ENCODE data around the gene PIEZO1. TPM values are rescaled to one million over a fixed set of nuclear protein-coding genes. Genes with fewer than 3 reads are reported as not detected.

PIEZO1 gene
- total and polyA plus RNA-seq, 2 donors (not counting 1 experiment from before 2014, with no cell fraction given) = 94.5 to 313 TPM

DNA sequence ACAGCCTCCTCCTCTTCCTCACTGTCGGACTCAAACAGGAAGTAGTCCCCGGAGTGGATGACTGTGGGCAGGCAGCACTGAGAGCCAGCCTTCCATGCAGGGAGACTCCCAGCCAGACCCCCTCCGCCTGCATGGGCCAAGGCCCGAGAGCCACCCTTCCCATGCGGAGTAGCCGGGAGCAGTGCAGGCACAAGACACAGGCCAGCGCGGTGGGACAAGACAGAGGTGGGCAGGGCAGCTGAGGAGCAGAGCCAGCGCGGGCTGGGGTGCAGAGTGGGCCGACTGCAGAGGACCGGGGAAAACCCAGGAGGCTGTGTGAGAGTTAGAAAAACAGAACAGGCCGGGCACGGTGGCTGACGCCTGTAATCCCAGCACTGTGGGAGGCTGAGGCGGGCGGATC is 61.1 kb downstream of the PIEZO1 start:
- H3K79me2 ChIP-seq (ENCODE audit: control insufficient read depth, insufficient read depth, low read length) = no peaks in the 10 kb centered on the region
- H3K36me3 ChIP-seq (ENCODE audit: control insufficient read depth, insufficient read depth, low read length) = peaks cover 66% of the 10 kb centered on the region
- H3K27ac ChIP-seq (ENCODE audit: insufficient read depth, low read length) = no peak overlapping the region
- no peaks in the 10 kb centered on the region for H3K4me1 ChIP-seq (ENCODE audit: control insufficient read depth, extremely low read depth, insufficient read depth, low read length)
- no peak for DNase-seq (ENCODE audit: low read depth in 2 of 2)
- no peak for TF ChIP-seq EZH2 (IDR thresholded peaks at IDR 0.05; ENCODE audit: low read length, missing control alignments)
- TF ChIP-seq, protein P1, sequence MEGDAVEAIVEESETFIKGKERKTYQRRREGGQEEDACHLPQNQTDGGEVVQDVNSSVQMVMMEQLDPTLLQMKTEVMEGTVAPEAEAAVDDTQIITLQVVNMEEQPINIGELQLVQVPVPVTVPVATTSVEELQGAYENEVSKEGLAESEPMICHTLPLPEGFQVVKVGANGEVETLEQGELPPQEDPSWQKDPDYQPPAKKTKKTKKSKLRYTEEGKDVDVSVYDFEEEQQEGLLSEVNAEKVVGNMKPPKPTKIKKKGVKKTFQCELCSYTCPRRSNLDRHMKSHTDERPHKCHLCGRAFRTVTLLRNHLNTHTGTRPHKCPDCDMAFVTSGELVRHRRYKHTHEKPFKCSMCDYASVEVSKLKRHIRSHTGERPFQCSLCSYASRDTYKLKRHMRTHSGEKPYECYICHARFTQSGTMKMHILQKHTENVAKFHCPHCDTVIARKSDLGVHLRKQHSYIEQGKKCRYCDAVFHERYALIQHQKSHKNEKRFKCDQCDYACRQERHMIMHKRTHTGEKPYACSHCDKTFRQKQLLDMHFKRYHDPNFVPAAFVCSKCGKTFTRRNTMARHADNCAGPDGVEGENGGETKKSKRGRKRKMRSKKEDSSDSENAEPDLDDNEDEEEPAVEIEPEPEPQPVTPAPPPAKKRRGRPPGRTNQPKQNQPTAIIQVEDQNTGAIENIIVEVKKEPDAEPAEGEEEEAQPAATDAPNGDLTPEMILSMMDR (conservative IDR thresholded peaks at IDR 0.05 in 1 of 2, IDR thresholded peaks at IDR 0.05 in 1 of 2; ENCODE audit: low read depth in 1 of 2, low read length in 2 of 2) = no peak
- H3K9ac ChIP-seq (ENCODE audit: insufficient read depth, low read length) = no peak overlapping the region
- no peaks in the 10 kb centered on the region for H3K27me3 ChIP-seq (ENCODE audit: control insufficient read depth, insufficient read depth, low read length)
- no peak overlapping the region for H3K4me3 ChIP-seq (replicated peaks in 1 of 4; ENCODE audit: control extremely low read depth in 1 of 4, insufficient read depth in 1 of 4, low read depth in 3 of 4, low read length in 4 of 4)
- no peak overlapping the region for H3K4me2 ChIP-seq (ENCODE audit: extremely low read depth, insufficient read depth, low read length)
- no peaks in the 10 kb centered on the region for H3K9me3 ChIP-seq (ENCODE audit: control insufficient read depth, insufficient read depth, low read depth, low read length)
- H2AFZ ChIP-seq (ENCODE audit: low read length) = no peak overlapping the region
- H4K20me1 ChIP-seq (ENCODE audit: control insufficient read depth, extremely low read depth, insufficient read depth, low read length) = no peaks in the 10 kb centered on the region

DNA sequence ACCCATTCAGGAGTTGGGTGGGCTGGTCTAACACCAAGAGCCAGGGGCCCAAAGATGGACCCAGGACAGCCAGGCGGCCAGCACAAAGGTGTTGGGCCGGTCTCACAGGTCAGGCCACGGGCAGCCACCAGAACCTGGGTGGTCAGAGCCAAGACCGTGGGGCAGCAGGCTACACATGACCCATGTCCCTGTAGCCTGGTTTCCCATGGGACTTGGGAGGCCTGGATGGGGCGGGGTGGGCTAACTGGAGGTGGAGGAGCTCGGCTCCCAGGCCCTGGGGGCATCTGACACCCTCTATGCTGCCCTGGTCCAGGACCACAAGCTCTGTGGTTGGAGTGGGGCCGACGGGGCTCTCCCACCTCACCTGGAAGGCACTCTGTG is 61.5 kb downstream of the PIEZO1 start:
- H2AFZ ChIP-seq (ENCODE audit: low read length) = no peak overlapping the region
- TF ChIP-seq, protein P1 (conservative IDR thresholded peaks at IDR 0.05 in 1 of 2, IDR thresholded peaks at IDR 0.05 in 1 of 2; ENCODE audit: low read depth in 1 of 2, low read length in 2 of 2) = no peak
- no peak for TF ChIP-seq EZH2 (IDR thresholded peaks at IDR 0.05; ENCODE audit: low read length, missing control alignments)
- H3K4me3 ChIP-seq (replicated peaks in 1 of 4; ENCODE audit: control extremely low read depth in 1 of 4, insufficient read depth in 1 of 4, low read depth in 3 of 4, low read length in 4 of 4) = no peak overlapping the region
- H3K79me2 ChIP-seq (ENCODE audit: control insufficient read depth, insufficient read depth, low read length) = no peaks in the 10 kb centered on the region
- peaks cover 66% of the 10 kb centered on the region for H3K36me3 ChIP-seq (ENCODE audit: control insufficient read depth, insufficient read depth, low read length)
- no peak overlapping the region for H3K4me2 ChIP-seq (ENCODE audit: extremely low read depth, insufficient read depth, low read length)
- H4K20me1 ChIP-seq (ENCODE audit: control insufficient read depth, extremely low read depth, insufficient read depth, low read length) = no peaks in the 10 kb centered on the region
- no peaks in the 10 kb centered on the region for H3K27me3 ChIP-seq (ENCODE audit: control insufficient read depth, insufficient read depth, low read length)
- H3K9me3 ChIP-seq (ENCODE audit: control insufficient read depth, insufficient read depth, low read depth, low read length) = no peaks in the 10 kb centered on the region
- H3K9ac ChIP-seq (ENCODE audit: insufficient read depth, low read length) = no peak overlapping the region
- no peak for DNase-seq (ENCODE audit: low read depth in 2 of 2)
- H3K4me1 ChIP-seq (ENCODE audit: control insufficient read depth, extremely low read depth, insufficient read depth, low read length) = no peaks in the 10 kb centered on the region
- no peak overlapping the region for H3K27ac ChIP-seq (ENCODE audit: insufficient read depth, low read length)

DNA sequence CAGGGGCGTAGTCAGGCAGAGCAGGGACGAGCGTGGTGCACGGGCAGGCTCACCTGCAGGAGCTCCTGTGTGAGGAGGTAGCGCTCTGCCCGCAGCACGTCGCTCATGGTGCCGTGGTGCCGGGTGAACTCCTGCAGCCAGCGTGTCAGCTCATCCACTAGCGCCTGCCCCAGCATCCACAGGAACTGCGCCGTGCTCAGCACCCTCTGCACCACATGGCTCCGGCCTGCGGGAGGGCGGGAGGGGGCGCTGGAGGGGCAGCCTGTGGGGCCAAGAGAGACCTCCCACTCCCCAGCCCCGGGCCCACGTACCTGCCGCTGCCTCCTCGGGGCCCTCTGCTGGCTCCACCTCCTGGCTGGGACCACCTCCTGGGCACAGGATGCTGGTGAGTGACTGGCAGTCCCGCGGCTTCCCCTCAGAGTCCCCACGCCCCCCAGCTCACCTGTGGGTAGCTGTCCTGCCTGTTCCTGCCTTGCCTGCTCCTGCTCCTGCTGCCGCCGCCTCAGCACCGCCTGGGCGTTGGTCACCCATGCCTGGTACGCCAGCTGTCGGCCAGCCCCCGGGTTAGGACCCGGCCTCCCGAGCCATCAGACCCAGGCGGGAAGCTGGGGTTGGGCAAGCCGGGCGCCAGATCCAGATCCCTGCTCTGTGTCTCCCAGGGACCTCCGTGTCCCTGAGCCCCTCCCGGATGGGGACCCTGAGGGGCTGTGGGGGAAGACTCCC is 62.1 kb downstream of the PIEZO1 start:
- H3K9me3 ChIP-seq (ENCODE audit: control insufficient read depth, insufficient read depth, low read depth, low read length) = no peaks in the 10 kb centered on the region
- no peak overlapping the region for H3K9ac ChIP-seq (ENCODE audit: insufficient read depth, low read length)
- no peak overlapping the region for H3K4me3 ChIP-seq (replicated peaks in 1 of 4; ENCODE audit: control extremely low read depth in 1 of 4, insufficient read depth in 1 of 4, low read depth in 3 of 4, low read length in 4 of 4)
- H3K36me3 ChIP-seq (ENCODE audit: control insufficient read depth, insufficient read depth, low read length) = peaks cover 67% of the 10 kb centered on the region
- no peak overlapping the region for H2AFZ ChIP-seq (ENCODE audit: low read length)
- H3K79me2 ChIP-seq (ENCODE audit: control insufficient read depth, insufficient read depth, low read length) = no peaks in the 10 kb centered on the region
- H3K4me2 ChIP-seq (ENCODE audit: extremely low read depth, insufficient read depth, low read length) = no peak overlapping the region
- H3K27ac ChIP-seq (ENCODE audit: insufficient read depth, low read length) = no peak overlapping the region
- no peaks in the 10 kb centered on the region for H3K4me1 ChIP-seq (ENCODE audit: control insufficient read depth, extremely low read depth, insufficient read depth, low read length)
- no peaks in the 10 kb centered on the region for H3K27me3 ChIP-seq (ENCODE audit: control insufficient read depth, insufficient read depth, low read length)
- DNase-seq (ENCODE audit: low read depth in 2 of 2) = no peak
- no peaks in the 10 kb centered on the region for H4K20me1 ChIP-seq (ENCODE audit: control insufficient read depth, extremely low read depth, insufficient read depth, low read length)
- no peak for TF ChIP-seq EZH2 (IDR thresholded peaks at IDR 0.05; ENCODE audit: low read length, missing control alignments)
- TF ChIP-seq, protein P1 (conservative IDR thresholded peaks at IDR 0.05 in 1 of 2, IDR thresholded peaks at IDR 0.05 in 1 of 2; ENCODE audit: low read depth in 1 of 2, low read length in 2 of 2) = no peak

Data from fibroblast of lung (primary cell).